Activated CD4-positive, alpha-beta T cell treated with anti-CD3 and anti-CD28 coated beads for 4 hours (primary cell): ENCODE measurements around the gene SHROOM3.

ENCODE experiments used
- DNase-seq, 2 donors: peaks; one replicate each; pipeline ENCODE4 v3.0.0-alpha.2; 2020

Gene SHROOM3

GRCh38 chr4:76729460-76729859 lies 294.4 kb downstream of the SHROOM3 start:
- DNase-seq, result no peak

GRCh38 chr4:76729980-76730379 lies 295.0 kb downstream of the SHROOM3 start:
- DNase-seq, result no peak

GRCh38 chr4:76732246-76732645 lies 297.2 kb downstream of the SHROOM3 start:
- no peak for DNase-seq

GRCh38 chr4:76733068-76733771 lies 298.2 kb downstream of the SHROOM3 start:
- no peak for DNase-seq

- DNase-seq, result no peak
Measured at GRCh38 chr4:76736414-76736813, 301.4 kb downstream of the SHROOM3 start.

GRCh38 chr4:76737180-76737579 lies 302.2 kb downstream of the SHROOM3 start:
- DNase-seq, result no peak

GRCh38 chr4:76737771-76738085 lies 302.7 kb downstream of the SHROOM3 start:
- no peak for DNase-seq

- DNase-seq, result no peak
Measured at GRCh38 chr4:76738086-76738931, 303.3 kb downstream of the SHROOM3 start.

- no peak for DNase-seq
Measured at GRCh38 chr4:76740192-76740591, 305.2 kb downstream of the SHROOM3 start.

- DNase-seq, result no peak
Measured at GRCh38 chr4:76740866-76741662, 306.0 kb downstream of the SHROOM3 start.

GRCh38 chr4:76741663-76742020 lies 306.6 kb downstream of the SHROOM3 start:
- DNase-seq, result no peak

- DNase-seq, result no peak
Measured at GRCh38 chr4:76744241-76744921, 309.4 kb downstream of the SHROOM3 start.

- no peak for DNase-seq
Measured at GRCh38 chr4:76745240-76745639, 310.2 kb downstream of the SHROOM3 start.

GRCh38 chr4:76747563-76747962 lies 312.5 kb downstream of the SHROOM3 start:
- DNase-seq, result no peak

- no peak for DNase-seq
Measured at GRCh38 chr4:76748649-76749048, 313.6 kb downstream of the SHROOM3 start.

- DNase-seq, result no peak
Measured at GRCh38 chr4:76749355-76749754, 314.3 kb downstream of the SHROOM3 start.

- no peak for DNase-seq
Measured at GRCh38 chr4:76750716-76751115, 315.7 kb downstream of the SHROOM3 start.

GRCh38 chr4:76751612-76752343 lies 316.7 kb downstream of the SHROOM3 start:
- DNase-seq, result no peak

- no peak for DNase-seq
Measured at GRCh38 chr4:76752861-76753501, 318.0 kb downstream of the SHROOM3 start.

- no peak for DNase-seq
Measured at GRCh38 chr4:76753814-76754213, 318.8 kb downstream of the SHROOM3 start.

GRCh38 chr4:76754439-76754838 lies 319.4 kb downstream of the SHROOM3 start:
- DNase-seq, result no peak

GRCh38 chr4:76755756-76756155 lies 320.7 kb downstream of the SHROOM3 start:
- no peak for DNase-seq
